B cell (primary cell): ENCODE measurements around the gene MAP2K6. TPM values are rescaled to one million over a fixed set of nuclear protein-coding genes. Genes with fewer than 3 reads are reported as not detected.

ENCODE experiments used
- ATAC-seq: fragments of 200-7000 bp; cut with Tn5 transposase; one replicate; pipeline ENCODE4 v1.10.0; 2021; ENCODE audit warnings: low read depth, mild to moderate bottlenecking, moderate number of reproducible peaks, moderate library complexity
- CTCF ChIA-PET: fragments of 350-600 bp; sonication (Branson Sonifier 250); formaldehyde crosslinking; loops from one replicate; lab custom pipeline; 2021; ENCODE audit warnings: antibody characterized with exemption, inconsistent platforms; lab: Charles Lee
- POLR2A ChIA-PET: fragments of 350-600 bp; sonication (Branson Sonifier 250); formaldehyde crosslinking; loops from one replicate; lab custom pipeline; 2021; ENCODE audit warnings: antibody characterized with exemption; lab: Charles Lee
- DNase-seq: peaks from one replicate; pipeline ENCODE4 v3.0.0; 2013
- H2AFZ ChIP-seq: 2 replicates; pipeline ENCODE4 v1.6.1; 2012; ENCODE audit warnings: mild to moderate bottlenecking, low read depth, low read length; ENCODE audit not compliant: insufficient read depth, poor library complexity, severe bottlenecking
- H3K27ac ChIP-seq, 2 donors: 1 replicate in 1 of 2; 2 replicates in 1 of 2; pipeline ENCODE4 v1.5.1; 2012 to 2013; ENCODE audit warnings: low read length in 2 of 2, mild to moderate bottlenecking in 2 of 2, moderate library complexity in 1 of 2
- H3K27me3 ChIP-seq, 4 experiments: fragments of 200-600 bp in 1 of 4; sonication (generic) in 1 of 4; replicated peaks in 1 of 4; 1 replicate in 2 of 4; 2 replicates in 2 of 4; pipeline versions ENCODE4 v1.6.1 to v1.7.0; 2013 to 2016; ENCODE audit warnings: low read length in 3 of 4, mild to moderate bottlenecking in 2 of 4, mixed read lengths in 1 of 4, moderate library complexity in 1 of 4; ENCODE audit not compliant: insufficient read depth in 4 of 4, control insufficient read depth in 3 of 4; ENCODE audit errors: control extremely low read depth in 1 of 4
- H3K36me3 ChIP-seq, 2 experiments: replicated peaks in 1 of 2; 1 replicate in 1 of 2; 2 replicates in 1 of 2; pipeline versions ENCODE4 v1.6.1 to v1.7.1; 2013; ENCODE audit warnings: low read length in 1 of 2; ENCODE audit not compliant: insufficient read depth in 2 of 2, control insufficient read depth in 1 of 2; ENCODE audit errors: control extremely low read depth in 1 of 2, extremely low read depth in 1 of 2
- H3K4me1 ChIP-seq, 2 donors: fragments of 200-600 bp in 1 of 2; sonication (generic) in 1 of 2; 1 replicate in 1 of 2; 2 replicates in 1 of 2; pipeline versions ENCODE4 v1.5.1 to v1.6.1; 2013 to 2017; ENCODE audit warnings: low read length in 2 of 2; ENCODE audit not compliant: control insufficient read depth in 2 of 2, insufficient read depth in 2 of 2
- H3K4me2 ChIP-seq: replicated peaks from 2 replicates; pipeline ENCODE3; 2012; ENCODE audit warnings: mild to moderate bottlenecking, low read depth, low read length; ENCODE audit not compliant: poor library complexity, severe bottlenecking
- H3K4me3 ChIP-seq, 5 experiments: fragments of 200-600 bp in 1 of 5; sonication (generic) in 1 of 5; 1 replicate in 3 of 5; 2 replicates in 2 of 5; pipeline versions ENCODE4 v1.5.1 to v1.7.0; 2011 to 2016; ENCODE audit warnings: low read length in 4 of 5, mild to moderate bottlenecking in 4 of 5, low read depth in 2 of 5, control low read depth in 1 of 5, moderate library complexity in 1 of 5; ENCODE audit not compliant: insufficient read depth in 1 of 5; ENCODE audit errors: control extremely low read depth in 1 of 5, extremely low read depth in 1 of 5
- H3K79me2 ChIP-seq: fragments of 200-600 bp; sonication (generic); one replicate; pipeline ENCODE4 v1.6.0; 2016; ENCODE audit warnings: low read length; ENCODE audit not compliant: control insufficient read depth, insufficient read depth
- H3K9ac ChIP-seq: fragments of 200-600 bp; sonication (generic); 2 replicates; pipeline ENCODE4 v1.6.1; 2017; ENCODE audit warnings: mild to moderate bottlenecking, low read length, moderate library complexity
- H3K9me3 ChIP-seq, 3 donors: one replicate each; pipeline versions ENCODE4 v1.6.1 to v1.7.1; 2013; ENCODE audit warnings: low read length in 2 of 3; ENCODE audit not compliant: control insufficient read depth in 2 of 3, insufficient read depth in 1 of 3; ENCODE audit errors: control extremely low read depth in 1 of 3
- H4K20me1 ChIP-seq: 2 replicates; pipeline ENCODE4 v1.6.0; 2012; ENCODE audit warnings: mild to moderate bottlenecking, low read length; ENCODE audit not compliant: insufficient read depth, control insufficient read depth, poor library complexity, severe bottlenecking
- H3K27ac Mint-ChIP-seq: one replicate; pipeline ENCODE4 v1.8.0; 2021; ENCODE audit warnings: mixed read lengths
- H3K27me3 Mint-ChIP-seq: one replicate; pipeline ENCODE4 v1.8.0; 2021; ENCODE audit warnings: mixed read lengths
- H3K4me1 Mint-ChIP-seq: one replicate; pipeline ENCODE4 v1.8.0; 2021; ENCODE audit warnings: mixed read lengths
- H3K4me3 Mint-ChIP-seq: one replicate; pipeline ENCODE4 v1.8.0; 2021; ENCODE audit warnings: mixed read lengths
- H3K9me3 Mint-ChIP-seq: one replicate; pipeline ENCODE4 v1.8.0; 2022; ENCODE audit warnings: mixed read lengths; ENCODE audit not compliant: insufficient read depth
- CTCF ChIP-seq: fragments of 200-600 bp; IDR thresholded peaks from one replicate; pipeline ENCODE4 v1.8.0; 2022; ENCODE audit warnings: antibody characterized with exemption, mild to moderate bottlenecking
- EZH2 ChIP-seq: IDR thresholded peaks from 2 replicates; pipeline ENCODE4 v1.6.1; 2012; ENCODE audit warnings: borderline replicate concordance, low read depth, mild to moderate bottlenecking, moderate library complexity, low read length; ENCODE audit not compliant: insufficient read depth, poor library complexity, severe bottlenecking
- WGBS: methylation state at CpG from one replicate; pipeline ENCODE4 v1.1.5; 2013; ENCODE audit warnings: missing lambda C conversion rate; ENCODE audit not compliant: insufficient coverage; 5-methylcytosine and 5-hydroxymethylcytosine counted together
- intact Hi-C: fragments of 100-400 bp; cut with micrococcal nuclease; formaldehyde crosslinking; loops from one replicate; pipeline ENCODE4 v1.10.0; 2022
- polyA plus RNA-seq: library from polyadenylated mRNA; depleted of rRNA; stranded (reverse); fragments of >200 nt; gene quantifications from 2 replicates; pipeline ENCODE4 v1.2.3, GENCODE V29; 2012
- total RNA-seq, 2 donors: library from RNA; stranded (reverse); fragments of 120-200 nt in 1 of 2; gene quantifications; 1 replicate in 1 of 2; 2 replicates in 1 of 2; pipeline versions ENCODE4 v1.2.3 to v1.2.4, GENCODE V29; 2013 to 2022

Gene MAP2K6
- total and polyA plus RNA-seq, 2 donors (not counting 1 experiment from before 2014, with no cell fraction given), result 2.4 to 7.7 TPM

- H3K4me3 Mint-ChIP-seq, result no peak overlapping the region
- WGBS, result 84% methylated on average over 5 of the region's 5 CpGs
- no peaks in the 10 kb centered on the region for H3K9me3 Mint-ChIP-seq
- Histone ChIP-seq H4K20me1 (no peaks in the 10 kb centered on the region), H3K27me3 (no peaks in the 10 kb centered on the region), H3K36me3 (no peaks in the 10 kb centered on the region), H3K9ac (no peak overlapping the region), H3K4me1 (no peaks in the 10 kb centered on the region), H2AFZ (no peak overlapping the region), H3K9me3 (no peaks in the 10 kb centered on the region), H3K79me2 (no peaks in the 10 kb centered on the region), H3K4me3 (no peak overlapping the region), H3K27ac (no peak overlapping the region), H3K4me2 (no peak overlapping the region)
- ATAC-seq (no peak), DNase-seq (no peak)
- intact Hi-C loops, result no loop called here
- H3K4me1 Mint-ChIP-seq, result peaks cover 3% of the 10 kb centered on the region
- no peak for TF ChIP-seq CTCF
- TF ChIP-seq EZH2, result no peak
- ChIA-PET CTCF (no interaction called here), POLR2A (no interaction called here)
- no peak overlapping the region for H3K27ac Mint-ChIP-seq
- H3K27me3 Mint-ChIP-seq, result no peaks in the 10 kb centered on the region
These were observed 53.7 kb downstream of the MAP2K6 start for GRCh38 chr17:69468207-69468606.

GRCh38 chr17:69470702-69471101 lies 56.2 kb downstream of the MAP2K6 start:
- H3K27me3 ChIP-seq, result no peaks in the 10 kb centered on the region
- H2AFZ ChIP-seq, result no peak overlapping the region
- H3K4me2 ChIP-seq, result no peak overlapping the region
- H3K4me3 ChIP-seq, result no peak overlapping the region
- no peak for ATAC-seq
- no peak overlapping the region for H3K9ac ChIP-seq
- H3K27ac ChIP-seq, result no peak overlapping the region
- intact Hi-C loops, result no loop called here
- Mint-ChIP-seq H3K4me3 (no peak overlapping the region), H3K27me3 (no peaks in the 10 kb centered on the region), H3K4me1 (peaks cover 3% of the 10 kb centered on the region), H3K27ac (no peak overlapping the region), H3K9me3 (no peaks in the 10 kb centered on the region)
- TF ChIP-seq CTCF (no peak), EZH2 (no peak)
- ChIA-PET POLR2A (no interaction called here), CTCF (no interaction called here)
- no peak for DNase-seq
- WGBS, result 100% methylated on average over 2 of the region's 2 CpGs
- H3K79me2 ChIP-seq, result no peaks in the 10 kb centered on the region
- H4K20me1 ChIP-seq, result no peaks in the 10 kb centered on the region
- H3K4me1 ChIP-seq, result no peaks in the 10 kb centered on the region
- no peaks in the 10 kb centered on the region for H3K9me3 ChIP-seq
- H3K36me3 ChIP-seq, result no peaks in the 10 kb centered on the region
